ENCODE measurements around the gene IFITM1.
"Not testable (repeated sequence)": the region's sequence is repeated elsewhere in the genome, so short reads cannot be mapped to it uniquely, and the experiment has no call there.

The IFITM1 gene

DNA sequence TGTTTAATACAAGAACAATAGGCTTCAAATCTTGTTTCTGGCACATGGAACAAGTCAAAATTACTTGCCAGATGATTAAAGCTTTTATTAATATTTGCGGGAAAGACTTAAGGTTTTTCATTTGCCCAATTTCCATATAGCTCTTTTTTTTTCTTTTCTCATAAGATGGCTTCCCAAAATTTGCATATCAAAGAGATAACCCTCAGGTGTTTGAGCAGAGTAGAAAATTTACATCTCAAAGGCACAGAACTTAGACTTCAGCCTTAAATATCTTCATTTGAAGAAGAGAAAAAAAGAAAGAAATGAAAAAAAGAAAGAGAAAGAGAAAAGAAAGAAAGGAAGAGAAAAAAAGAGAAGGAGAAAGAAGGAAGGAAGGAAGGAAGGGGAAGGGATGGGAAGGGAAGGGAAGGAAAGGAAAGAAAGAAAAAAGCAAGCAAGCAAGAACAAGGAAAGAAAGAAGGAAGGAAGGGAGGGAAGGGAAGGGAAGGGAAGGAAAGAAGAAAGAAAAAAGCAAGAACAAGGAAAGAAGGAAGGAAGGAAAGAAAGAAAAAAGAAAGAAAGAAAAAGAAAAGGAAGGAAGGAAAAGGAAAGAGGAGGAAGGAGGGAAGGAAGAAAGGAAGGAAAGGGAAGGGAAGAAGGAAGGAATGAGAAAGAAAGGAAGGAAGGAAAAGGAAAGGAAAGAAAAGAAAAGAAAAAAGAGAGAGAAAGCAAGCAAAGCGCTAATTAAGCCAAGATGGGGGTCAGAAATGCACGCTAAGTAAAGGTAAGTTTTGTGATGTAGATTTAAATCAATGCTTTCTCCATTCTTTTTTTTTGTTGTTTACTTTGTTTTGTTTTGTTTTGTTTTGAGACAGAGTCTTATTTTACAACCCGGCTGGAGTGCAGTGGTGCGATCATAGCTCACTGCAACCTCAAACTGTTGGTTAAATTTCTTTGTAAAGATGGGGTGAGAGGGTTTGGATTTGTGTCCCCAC lies 27.0 kb downstream of the IFITM1 start:
- no peak for DNase-seq (ENCODE audit: low read depth, low spot score)
- no peak overlapping the region for H3K4me3 ChIP-seq (ENCODE audit: low read depth, low read length)
- POLR2A ChIA-PET = interaction anchor here (0.8 kb wide), 1 partner anchor 117 kb away, joined by 3 read pairs; no protein-coding TSS in a partner anchor
- TF ChIP-seq, protein P1, sequence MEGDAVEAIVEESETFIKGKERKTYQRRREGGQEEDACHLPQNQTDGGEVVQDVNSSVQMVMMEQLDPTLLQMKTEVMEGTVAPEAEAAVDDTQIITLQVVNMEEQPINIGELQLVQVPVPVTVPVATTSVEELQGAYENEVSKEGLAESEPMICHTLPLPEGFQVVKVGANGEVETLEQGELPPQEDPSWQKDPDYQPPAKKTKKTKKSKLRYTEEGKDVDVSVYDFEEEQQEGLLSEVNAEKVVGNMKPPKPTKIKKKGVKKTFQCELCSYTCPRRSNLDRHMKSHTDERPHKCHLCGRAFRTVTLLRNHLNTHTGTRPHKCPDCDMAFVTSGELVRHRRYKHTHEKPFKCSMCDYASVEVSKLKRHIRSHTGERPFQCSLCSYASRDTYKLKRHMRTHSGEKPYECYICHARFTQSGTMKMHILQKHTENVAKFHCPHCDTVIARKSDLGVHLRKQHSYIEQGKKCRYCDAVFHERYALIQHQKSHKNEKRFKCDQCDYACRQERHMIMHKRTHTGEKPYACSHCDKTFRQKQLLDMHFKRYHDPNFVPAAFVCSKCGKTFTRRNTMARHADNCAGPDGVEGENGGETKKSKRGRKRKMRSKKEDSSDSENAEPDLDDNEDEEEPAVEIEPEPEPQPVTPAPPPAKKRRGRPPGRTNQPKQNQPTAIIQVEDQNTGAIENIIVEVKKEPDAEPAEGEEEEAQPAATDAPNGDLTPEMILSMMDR (IDR thresholded peaks at IDR 0.05; ENCODE audit: insufficient read depth, low read length, missing control alignments) = no peak
- CTCF ChIA-PET = interaction anchor here (0.6 to 2.7 kb wide), 5 partner anchors 11 to 90 kb away, joined by 3 to 12 read pairs (median 4); no protein-coding TSS in a partner anchor

DNA sequence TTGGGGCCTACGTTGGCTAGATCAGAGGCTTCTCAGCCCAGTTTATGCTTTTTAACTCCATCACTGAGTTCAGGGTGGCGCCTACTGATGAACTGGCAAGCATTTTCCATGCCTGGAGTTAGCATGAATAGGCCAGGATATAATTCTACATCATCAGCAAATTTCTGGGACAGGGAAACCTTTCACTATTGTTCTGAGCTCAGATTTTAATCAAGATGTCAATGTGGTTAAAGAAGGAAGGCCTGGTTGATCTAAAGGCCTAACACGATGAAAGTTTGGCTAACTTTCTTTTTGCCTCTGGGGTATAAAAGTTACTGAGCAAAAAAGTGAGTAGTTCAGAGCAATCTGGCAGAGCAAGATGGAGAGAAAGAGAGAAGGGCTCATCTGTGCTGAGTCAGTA lies 28.5 kb downstream of the IFITM1 start:
- DNase-seq (ENCODE audit: low read depth, low spot score) = no peak
- TF ChIP-seq, protein P1 (IDR thresholded peaks at IDR 0.05; ENCODE audit: insufficient read depth, low read length, missing control alignments) = no peak
- H3K4me3 ChIP-seq (ENCODE audit: low read depth, low read length) = no peak overlapping the region
- POLR2A ChIA-PET = no interaction called here
- CTCF ChIA-PET = no interaction called here

DNA sequence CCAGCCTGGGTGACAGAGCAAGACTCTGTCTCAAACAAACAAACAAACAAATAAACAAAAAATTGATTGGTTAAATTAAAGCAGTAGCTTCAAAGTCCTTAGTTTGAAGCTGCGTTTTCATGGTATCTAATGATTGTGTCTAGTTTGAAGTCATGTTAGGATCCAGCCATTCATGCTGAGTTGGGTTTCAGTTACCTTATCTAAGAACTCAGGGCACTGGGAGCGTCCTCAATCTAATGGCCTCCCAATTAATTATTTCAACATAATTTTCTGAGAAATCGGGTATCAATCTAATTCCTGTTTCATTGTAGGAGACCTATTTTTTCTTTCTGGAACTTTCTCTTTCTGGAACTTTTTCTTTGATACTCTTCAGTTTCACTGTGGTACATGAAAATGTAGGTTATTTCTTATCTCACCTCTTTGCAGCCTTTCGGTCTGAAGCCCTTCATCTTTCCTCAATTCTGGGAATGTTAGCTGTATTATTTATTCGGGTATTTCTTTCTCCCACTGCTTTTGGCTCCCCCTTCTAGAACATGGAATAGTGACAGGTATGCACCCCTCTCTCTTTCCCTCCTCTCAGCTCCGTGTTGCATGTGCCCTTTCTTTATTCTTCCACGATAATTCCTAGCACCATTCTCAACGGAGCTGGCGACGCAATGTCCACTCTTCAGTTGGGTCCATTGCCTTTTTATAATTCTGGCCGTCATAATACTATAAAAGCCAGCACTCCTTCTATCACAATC lies 31.2 kb downstream of the IFITM1 start:
- TF ChIP-seq, protein P1 (IDR thresholded peaks at IDR 0.05; ENCODE audit: insufficient read depth, low read length, missing control alignments) = no peak
- ChIA-PET CTCF (interaction anchor here (0.7 to 2.2 kb wide), 3 partner anchors 8 to 39 kb away, joined by 3 to 6 read pairs (median 5); no protein-coding TSS in a partner anchor), POLR2A (no interaction called here)
- DNase-seq (ENCODE audit: low read depth, low spot score) = no peak
- H3K4me3 ChIP-seq (ENCODE audit: low read depth, low read length) = no peak overlapping the region

DNA sequence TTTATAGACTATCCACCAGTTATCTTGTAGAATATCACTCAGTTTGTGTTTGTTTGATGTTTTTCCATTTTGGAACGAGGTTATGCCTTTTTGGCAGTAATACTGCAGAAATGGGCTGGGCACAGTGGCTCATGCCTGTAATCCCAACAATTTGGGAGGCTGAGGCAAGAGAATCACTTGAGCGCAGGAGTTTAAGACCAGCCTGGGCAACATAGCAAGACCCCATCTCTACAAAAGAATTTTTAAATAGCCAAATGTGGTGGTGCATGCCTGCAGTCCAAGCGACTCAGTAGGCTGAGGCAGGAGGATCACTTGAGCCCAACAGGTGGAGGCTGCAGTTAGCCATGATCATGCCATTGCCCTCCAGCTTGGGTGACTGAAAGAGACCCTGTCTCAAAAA lies 32.7 kb downstream of the IFITM1 start:
- CTCF ChIA-PET = interaction anchor here (0.6 to 1.6 kb wide), 2 partner anchors 8 to 96 kb away, joined by 3 to 6 read pairs; no protein-coding TSS in a partner anchor
- TF ChIP-seq, protein P1 (IDR thresholded peaks at IDR 0.05; ENCODE audit: insufficient read depth, low read length, missing control alignments) = no peak
- no peak overlapping the region for H3K4me3 ChIP-seq (ENCODE audit: low read depth, low read length)
- POLR2A ChIA-PET = interaction anchor here (1.1 kb wide), 1 partner anchor 9 kb away, joined by 3 read pairs; no protein-coding TSS in a partner anchor
- DNase-seq (ENCODE audit: low read depth, low spot score) = no peak

DNA sequence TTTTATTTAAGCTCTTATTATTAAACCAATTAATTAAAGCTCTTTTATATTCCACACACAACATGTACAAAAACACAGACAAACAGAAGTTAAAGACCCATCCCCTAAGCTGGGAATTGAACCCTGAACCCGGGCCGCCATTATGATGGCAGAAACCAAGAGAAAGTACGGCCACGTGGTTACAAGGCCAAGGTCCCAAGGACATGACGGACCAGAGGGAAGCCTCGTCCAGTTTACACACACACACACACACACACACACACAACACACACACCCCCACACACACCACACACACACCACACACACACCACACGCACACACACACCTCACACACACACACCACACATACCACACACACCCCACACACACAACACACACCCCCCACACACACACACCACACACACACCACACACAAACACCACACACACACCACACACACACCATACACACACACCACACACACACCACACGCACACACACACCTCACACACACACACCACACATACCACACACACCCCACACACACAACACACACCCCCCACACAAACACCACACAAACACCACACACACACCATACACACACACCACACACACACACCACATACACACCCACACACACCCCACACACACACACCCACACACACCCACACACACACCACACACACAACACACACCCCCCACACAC lies 35.6 kb downstream of the IFITM1 start:
- CTCF ChIA-PET = interaction anchor here (0.9 to 1.3 kb wide), 4 partner anchors 20 to 99 kb away, joined by 3 to 4 read pairs (median 3); no protein-coding TSS in a partner anchor
- not testable (repeated sequence) for H3K4me3 ChIP-seq (ENCODE audit: low read depth, low read length); DNase-seq (ENCODE audit: low read depth, low spot score)
- POLR2A ChIA-PET = interaction anchor here (0.6 kb wide), 1 partner anchor 10 kb away, joined by 3 read pairs; no protein-coding TSS in a partner anchor

DNA sequence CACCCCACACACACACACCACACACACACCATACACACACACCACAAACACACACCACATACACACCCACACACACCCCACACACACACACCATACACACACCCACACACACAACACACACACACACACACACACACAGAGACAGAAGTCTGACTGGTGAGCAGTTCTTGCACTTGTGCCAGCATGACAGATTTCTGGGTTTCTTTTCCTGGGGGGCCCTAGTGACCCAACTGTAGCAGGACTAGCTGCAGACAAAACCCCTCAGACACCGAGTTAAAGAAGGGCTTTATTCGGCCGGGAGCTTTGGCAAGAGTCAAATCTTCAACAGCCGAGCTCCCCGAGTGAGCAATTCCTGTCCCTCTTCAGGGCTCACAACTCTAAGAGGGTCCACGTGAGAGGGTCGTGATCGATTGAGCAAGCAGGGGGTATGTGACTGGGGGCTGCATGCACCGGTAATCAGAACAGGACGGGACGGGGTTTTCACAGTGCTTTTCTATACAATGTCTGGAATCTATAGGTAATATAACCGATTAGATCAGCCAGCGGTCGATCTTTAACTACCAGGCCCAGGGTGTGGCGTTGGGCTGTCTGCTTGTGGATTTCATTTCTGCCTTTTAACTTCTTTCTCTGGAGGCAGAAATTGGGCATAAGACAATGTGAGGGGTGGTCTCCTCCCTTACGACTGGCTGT lies 36.3 kb downstream of the IFITM1 start:
- H3K4me3 ChIP-seq (ENCODE audit: low read depth, low read length); CTCF ChIA-PET; POLR2A ChIA-PET; DNase-seq (ENCODE audit: low read depth, low spot score): not testable (repeated sequence)
